GM12878 (cell line): Measurements from ENCODE around the gene AGAP3. TPM values are rescaled to one million over a fixed set of nuclear protein-coding genes. Genes with fewer than 3 reads are reported as not detected.

Experiments used
- ATAC-seq: fragments of 200-7000 bp; cut with Tn5 transposase; 3 replicates; pipeline ENCODE4 v1.9.1; 2020; ENCODE audit warnings: mild to moderate bottlenecking, moderate library complexity
- BruUV-seq: library from RNA; stranded (reverse); fragments of 400-500 nt; replicated peaks from 2 replicates; lab custom pipeline; 2021; lab: Mats Ljungman, UMichigan
- CTCF ChIA-PET: fragments of 300-600 bp; sonication (Branson Sonifier 250); formaldehyde crosslinking; extraction: SDS; loops from one replicate; lab custom pipeline; 2021; ENCODE audit warnings: inconsistent platforms; lab: Yijun Ruan, JAX
- POLR2A ChIA-PET: fragments of 350-600 bp; formaldehyde crosslinking; extraction: SDS; loops from one replicate; lab custom pipeline; 2021; ENCODE audit warnings: inconsistent platforms; lab: Charles Lee
- RAD21 ChIA-PET: fragments of 300-600 bp; sonication (Branson Sonifier 250); formaldehyde crosslinking; loops from one replicate; lab custom pipeline; 2023; ENCODE audit warnings: antibody characterized with exemption; ENCODE audit not compliant: unreplicated experiment; lab: Charles Lee
- SMC1A ChIA-PET: fragments of 300-600 bp; sonication (Branson Sonifier 250); formaldehyde crosslinking; loops from one replicate; lab custom pipeline; 2023; ENCODE audit not compliant: unreplicated experiment, uncharacterized antibody; lab: Charles Lee
- DNase-seq: peaks from one replicate; pipeline ENCODE4 v3.0.0-alpha.2; 2011; ENCODE audit warnings: low read depth, low spot score
- FAIRE-seq: peaks from 3 replicates; lab custom pipeline; 2011; peaks lifted over from hg19 to GRCh38; lab: Jason Lieb, UNC
- H2AFZ ChIP-seq: 2 replicates; pipeline ENCODE4 v1.6.0; 2011; ENCODE audit warnings: low read depth, low read length, control low read depth; ENCODE audit not compliant: control insufficient read depth
- H3K27ac ChIP-seq: 2 replicates; pipeline ENCODE4 v1.5.1; 2011; ENCODE audit warnings: control low read depth; ENCODE audit not compliant: control insufficient read depth, insufficient read depth
- H3K27me3 ChIP-seq, 2 experiments: replicated peaks in 1 of 2; 2 replicates each; pipeline versions ENCODE4 v1.6.0 to v1.6.1; 2011; ENCODE audit warnings: low read length in 1 of 2; ENCODE audit not compliant: control insufficient read depth in 2 of 2, insufficient read depth in 2 of 2
- H3K36me3 ChIP-seq, 2 experiments: 2 replicates each; pipeline ENCODE4 v1.5.1; 2011; ENCODE audit warnings: low read length in 1 of 2; ENCODE audit not compliant: control insufficient read depth in 2 of 2, insufficient read depth in 2 of 2
- H3K4me1 ChIP-seq: 2 replicates; pipeline ENCODE4 v1.6.1; 2011; ENCODE audit warnings: mild to moderate bottlenecking, low read length, moderate library complexity, mixed read lengths; ENCODE audit not compliant: control insufficient read depth, insufficient read depth
- H3K4me2 ChIP-seq: 2 replicates; pipeline ENCODE4 v1.6.0; 2011; ENCODE audit warnings: control low read depth; ENCODE audit not compliant: control insufficient read depth, insufficient read depth
- H3K4me3 ChIP-seq: fragments of 200-600 bp; sonication (generic); 2 replicates; pipeline ENCODE4 v1.5.1; 2016
- H3K79me2 ChIP-seq: 2 replicates; pipeline ENCODE4 v1.6.0; 2011; ENCODE audit warnings: low read length; ENCODE audit not compliant: control insufficient read depth, insufficient read depth
- H3K9ac ChIP-seq: 2 replicates; pipeline ENCODE4 v1.8.0; 2011; ENCODE audit warnings: low read length, control low read depth, mixed read lengths; ENCODE audit not compliant: control insufficient read depth, insufficient read depth
- H3K9me3 ChIP-seq: replicated peaks from 3 replicates; pipeline ENCODE4 v1.5.1; 2011; ENCODE audit warnings: mild to moderate bottlenecking, low read length; ENCODE audit not compliant: control insufficient read depth, insufficient read depth
- H4K20me1 ChIP-seq: 2 replicates; pipeline ENCODE4 v1.6.0; 2011; ENCODE audit not compliant: control insufficient read depth, insufficient read depth
- CREM ChIP-seq: IDR thresholded peaks from 2 replicates; pipeline ENCODE4 v1.6.1; 2014; ENCODE audit warnings: antibody characterized with exemption, low read depth
- HCFC1 ChIP-seq: fragments of 150-350 bp; IDR thresholded peaks from 2 replicates; pipeline ENCODE4 v1.6.1; 2014; ENCODE audit warnings: low read length
- MLLT1 ChIP-seq: fragments of 450-650 bp; IDR thresholded peaks from 2 replicates; pipeline ENCODE4 v1.6.1; 2016; ENCODE audit warnings: mild to moderate bottlenecking
- NBN ChIP-seq: fragments of 450-650 bp; IDR thresholded peaks from 2 replicates; pipeline ENCODE4 v1.6.1; 2016
- NR2C1 ChIP-seq: fragments of 450-650 bp; IDR thresholded peaks from 2 replicates; pipeline ENCODE4 v1.6.1; 2017; ENCODE audit warnings: antibody characterized with exemption, mild to moderate bottlenecking, moderate library complexity
- PRDM15 ChIP-seq: fragments of 450-650 bp; formaldehyde crosslinking; IDR thresholded peaks from 2 replicates; pipeline ENCODE4 v1.4.0; 2020; ENCODE audit warnings: mild to moderate bottlenecking, moderate library complexity
- TARDBP ChIP-seq: IDR thresholded peaks from 2 replicates; pipeline ENCODE4 v1.6.1; 2016; ENCODE audit warnings: borderline replicate concordance
- WGBS: methylation state at CpG from one replicate; pipeline ENCODE4 v1.1.6; 2016; ENCODE audit warnings: low lambda C conversion rate; ENCODE audit not compliant: insufficient replicate concordance, insufficient coverage; ENCODE audit errors: missing lambda C conversion rate; 5-methylcytosine and 5-hydroxymethylcytosine counted together
- in situ Hi-C: fragments of 300-500 bp; cut with MboI; formaldehyde crosslinking; loops from 9 replicates; pipeline ENCODE4 v1.14.3; 2018; ENCODE audit warnings: mixed read lengths
- intact Hi-C: fragments of 100-400 bp; cut with micrococcal nuclease; formaldehyde crosslinking; loops from one replicate; pipeline ENCODE4 v1.14.2; 2022; ENCODE audit not compliant: unreplicated experiment
- polyA plus RNA-seq, 11 experiments: library from polyadenylated mRNA; depleted of rRNA in 4 of 11; unstranded in 6 of 11; stranded (reverse) in 5 of 11; fragments of >200 nt; fragmentation: Nextera tagmentation in 4 of 11; fragmentation: Illumina TruSeq in 1 of 11; extraction: Ambion mirVana in 4 of 11; extraction: Trizol in 1 of 11; gene quantifications; 1 replicate in 1 of 11; 2 replicates in 10 of 11; pipeline versions ENCODE4 v1.2.1 to v1.2.3, GENCODE V29; 2011 to 2016; ENCODE audit warnings: inconsistent platforms in 2 of 11, missing spikeins in 2 of 11, low read depth in 1 of 11
- total RNA-seq, 4 experiments: library from RNA; depleted of rRNA in 3 of 4; stranded (reverse); fragments of >200 nt in 3 of 4; fragmentation: Illumina TruSeq in 1 of 4; extraction: Trizol in 1 of 4; gene quantifications; 2 replicates each; pipeline versions ENCODE4 v1.2.1 to v1.2.3, GENCODE V29; 2013 to 2021
- TF ChIP-seq, protein P1 (sequence below), 3 experiments: IDR thresholded peaks in 2 of 3; conservative IDR thresholded peaks in 1 of 3; 2 replicates each; pipeline ENCODE4 v1.5.1; 2011; ENCODE audit warnings: low read depth in 3 of 3, low read length in 3 of 3, mild to moderate bottlenecking in 3 of 3, control low read depth in 2 of 3, moderate library complexity in 2 of 3, inconsistent platforms in 1 of 3, mixed read lengths in 1 of 3; ENCODE audit not compliant: control insufficient read depth in 2 of 3, insufficient read depth in 1 of 3; ENCODE audit errors: extremely low read depth in 1 of 3

AGAP3 gene
- total and polyA plus RNA-seq, 10 of the 15 experiments (the other 5 are each of a cell fraction or from before 2014, with no cell fraction given) = 1.8 to 68.1 (median 15.7) TPM

- TF ChIP-seq CREM = no peak
- in situ Hi-C loops = no loop called here
- Histone ChIP-seq H3K4me1 (peaks cover 13% of the 10 kb centered on the region), H3K36me3 (peaks cover 0 to 4% of the 10 kb centered on the region in 2 experiments; a peak in 2 of 4 replicates), H3K4me3 (no peak overlapping the region), H4K20me1 (no peaks in the 10 kb centered on the region; the same call in 1 of the 2 replicates), H3K27me3 (no peaks in the 10 kb centered on the region), H3K4me2 (no peak overlapping the region), H3K79me2 (peaks cover 78% of the 10 kb centered on the region), H3K27ac (no peak overlapping the region), H2AFZ (no peak overlapping the region), H3K9me3 (no peaks in the 10 kb centered on the region), H3K9ac (no peak overlapping the region)
- CTCF ChIA-PET = interaction anchor here (0.9 to 2.5 kb wide), 6 partner anchors 8 to 153 kb away, joined by 3 to 13 read pairs (median 6); partner anchors contain the start of gene ABCB8
- RAD21 ChIA-PET = no interaction called here
- intact Hi-C loops = no loop called here
- DNase-seq (no peak), FAIRE-seq (no peak), ATAC-seq (no peak)
- POLR2A ChIA-PET = no interaction called here
- 74% methylated on average over 7 of the region's 7 CpGs for WGBS
- no TSS peak for BruUV-seq
- SMC1A ChIA-PET = no interaction called here
These were observed 4.7 kb downstream of the AGAP3 start for GRCh38 chr7:151091003-151091402.

DNA sequence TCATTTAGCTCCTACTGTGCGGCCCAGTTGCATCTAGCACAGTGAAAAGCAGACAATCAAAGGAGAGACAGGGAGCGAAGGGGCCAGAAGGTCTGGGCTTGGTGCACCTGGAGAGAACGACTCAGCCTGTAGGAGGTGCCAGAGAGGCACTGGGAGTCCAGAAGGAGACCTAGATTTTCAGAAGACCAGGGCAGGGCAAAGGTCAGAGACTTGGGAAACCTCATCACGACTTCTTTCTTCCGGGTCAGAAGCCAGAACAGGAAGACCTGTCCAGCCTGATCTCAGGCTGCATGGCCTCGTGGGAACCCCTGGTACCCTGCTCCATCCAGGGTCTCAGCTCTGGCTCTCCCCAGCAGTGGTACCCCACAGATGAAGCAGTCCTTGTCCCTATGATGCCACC lies 5.2 kb downstream of the AGAP3 start:
- ATAC-seq = peak; percentile 32
- peaks cover 0 to 5% of the 10 kb centered on the region in 2 experiments; a peak in 2 of 4 replicates for H3K36me3 ChIP-seq
- no peak overlapping the region for H3K4me2 ChIP-seq
- 46% methylated on average over 6 of the region's 6 CpGs for WGBS
- intact Hi-C loops (no loop called here), in situ Hi-C loops (no loop called here)
- H3K27me3 ChIP-seq = no peaks in the 10 kb centered on the region
- H3K79me2 ChIP-seq = peaks cover 78% of the 10 kb centered on the region
- H3K4me1 ChIP-seq = peaks cover 13% of the 10 kb centered on the region
- no peak overlapping the region for H3K27ac ChIP-seq
- TSS peak; percentile 3 for BruUV-seq
- ChIA-PET CTCF (interaction anchor here (0.9 to 2.3 kb wide), 4 partner anchors 9 to 63 kb away, joined by 3 to 13 read pairs (median 4); partner anchors contain the start of gene ABCB8), RAD21 (no interaction called here), SMC1A (no interaction called here), POLR2A (no interaction called here)
- H2AFZ ChIP-seq = no peak overlapping the region
- no peak for FAIRE-seq
- H3K9me3 ChIP-seq = no peaks in the 10 kb centered on the region
- H3K4me3 ChIP-seq = no peak overlapping the region
- no peak for DNase-seq
- no peaks in the 10 kb centered on the region; the same call in 1 of the 2 replicates for H4K20me1 ChIP-seq
- no peak overlapping the region for H3K9ac ChIP-seq
- peak; percentile 81 for TF ChIP-seq NR2C1
- TF ChIP-seq, protein P1, sequence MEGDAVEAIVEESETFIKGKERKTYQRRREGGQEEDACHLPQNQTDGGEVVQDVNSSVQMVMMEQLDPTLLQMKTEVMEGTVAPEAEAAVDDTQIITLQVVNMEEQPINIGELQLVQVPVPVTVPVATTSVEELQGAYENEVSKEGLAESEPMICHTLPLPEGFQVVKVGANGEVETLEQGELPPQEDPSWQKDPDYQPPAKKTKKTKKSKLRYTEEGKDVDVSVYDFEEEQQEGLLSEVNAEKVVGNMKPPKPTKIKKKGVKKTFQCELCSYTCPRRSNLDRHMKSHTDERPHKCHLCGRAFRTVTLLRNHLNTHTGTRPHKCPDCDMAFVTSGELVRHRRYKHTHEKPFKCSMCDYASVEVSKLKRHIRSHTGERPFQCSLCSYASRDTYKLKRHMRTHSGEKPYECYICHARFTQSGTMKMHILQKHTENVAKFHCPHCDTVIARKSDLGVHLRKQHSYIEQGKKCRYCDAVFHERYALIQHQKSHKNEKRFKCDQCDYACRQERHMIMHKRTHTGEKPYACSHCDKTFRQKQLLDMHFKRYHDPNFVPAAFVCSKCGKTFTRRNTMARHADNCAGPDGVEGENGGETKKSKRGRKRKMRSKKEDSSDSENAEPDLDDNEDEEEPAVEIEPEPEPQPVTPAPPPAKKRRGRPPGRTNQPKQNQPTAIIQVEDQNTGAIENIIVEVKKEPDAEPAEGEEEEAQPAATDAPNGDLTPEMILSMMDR (IDR thresholded peaks at IDR 0.05 in 2 of 3, conservative IDR thresholded peaks at IDR 0.05 in 1 of 3; ENCODE audit: control insufficient read depth in 2 of 3, extremely low read depth in 1 of 3, insufficient read depth in 1 of 3, low read depth in 3 of 3, low read length in 3 of 3) = peak; percentile 35 to 75 (median 68)
- no peak for TF ChIP-seq TARDBP
- no peak for TF ChIP-seq PRDM15 (CRISPR knock-in tag)
- TF ChIP-seq NBN = no peak
- TF ChIP-seq HCFC1 = no peak
- TF ChIP-seq MLLT1 = no peak
